NK-92 (cell line): ENCODE measurements around the gene GAPDHS.

Experiments
- DNase-seq: peaks from one replicate; lab custom pipeline; 2025; ENCODE audit not compliant: unreplicated experiment; lab: John Stamatoyannopoulos, UW

GAPDHS gene

GRCh38 chr19:35509861-35510625 lies 23.2 kb upstream of the GAPDHS start:
- no peak for DNase-seq

- no peak for DNase-seq
Observed at GRCh38 chr19:35510626-35510964, 22.7 kb upstream of the GAPDHS start.

- DNase-seq, result no peak
Observed at GRCh38 chr19:35511337-35511736, 21.9 kb upstream of the GAPDHS start.

- no peak for DNase-seq
Observed at GRCh38 chr19:35512831-35513627, 20.2 kb upstream of the GAPDHS start.

- no peak for DNase-seq
Observed at GRCh38 chr19:35513628-35514281, 19.5 kb upstream of the GAPDHS start, which contains the start of gene DMKN. Gene DMKN, minus strand, starts transcription at chr19:35513649. Its CDS starts 174 bp downstream, at chr19:35513475.

GRCh38 chr19:35514282-35514809 lies 18.9 kb upstream of the GAPDHS start:
- DNase-seq, result no peak

- no peak for DNase-seq
Observed at GRCh38 chr19:35516310-35516709, 16.9 kb upstream of the GAPDHS start.

- no peak for DNase-seq
Observed at GRCh38 chr19:35517342-35517741, 15.9 kb upstream of the GAPDHS start.

- DNase-seq, result no peak
Observed at GRCh38 chr19:35518313-35518712, 14.9 kb upstream of the GAPDHS start.

- no peak for DNase-seq
Observed at GRCh38 chr19:35519291-35519690, 14.0 kb upstream of the GAPDHS start.

GRCh38 chr19:35521124-35521743 lies 12.0 kb upstream of the GAPDHS start:
- no peak for DNase-seq

GRCh38 chr19:35522745-35523327 lies 10.4 kb upstream of the GAPDHS start:
- DNase-seq, result no peak

- no peak for DNase-seq
Observed at GRCh38 chr19:35524181-35524837, 8.9 kb upstream of the GAPDHS start.

GRCh38 chr19:35525873-35526272 lies 7.4 kb upstream of the GAPDHS start:
- DNase-seq, result no peak

- DNase-seq, result no peak
Observed at GRCh38 chr19:35528218-35529038, 4.8 kb upstream of the GAPDHS start, which contains the start of gene SBSN. Gene SBSN, minus strand, starts transcription at chr19:35528311. Its CDS starts 30 bp downstream, at chr19:35528281.

GRCh38 chr19:35529241-35530218 lies 3.7 kb upstream of the GAPDHS start:
- no peak for DNase-seq

GRCh38 chr19:35531291-35531690 lies 2.0 kb upstream of the GAPDHS start:
- DNase-seq, result no peak

GRCh38 chr19:35533822-35534392 lies 651 bp downstream of the GAPDHS start:
- DNase-seq, result no peak
